Uterus (tissue), 4 donors: Measurements from ENCODE around the gene UBE2M. TPM values are rescaled to one million over a fixed set of nuclear protein-coding genes. Genes with fewer than 3 reads are reported as not detected.
"Not testable (repeated sequence)": the region's sequence is repeated elsewhere in the genome, so short reads cannot be mapped to it uniquely, and the experiment has no call there.

Experiments
- DNase-seq, 2 donors: peaks; one replicate each; pipeline ENCODE4 v3.0.0-alpha.2; 2019 to 2020
- H3K27ac ChIP-seq, 2 donors: fragments of 200-600 bp; sonication (generic); 1 replicate in 1 of 2; 2 replicates in 1 of 2; pipeline ENCODE4 v1.5.1; 2016 to 2018
- H3K27me3 ChIP-seq, 2 donors: fragments of 200-600 bp; sonication (generic); one replicate each; pipeline ENCODE4 v1.5.1; 2018 to 2019; ENCODE audit warnings: control low read depth in 1 of 2
- H3K36me3 ChIP-seq, 2 donors: fragments of 200-600 bp; sonication (generic); one replicate each; pipeline ENCODE4 v1.5.1; 2019; ENCODE audit warnings: control low read depth in 1 of 2
- H3K4me1 ChIP-seq, 2 donors: fragments of 200-600 bp; sonication (generic); one replicate each; pipeline ENCODE4 v1.5.1; 2018 to 2019; ENCODE audit warnings: control low read depth in 1 of 2
- H3K4me3 ChIP-seq, 2 donors: fragments of 200-600 bp; sonication (generic); 1 replicate in 1 of 2; 2 replicates in 1 of 2; pipeline ENCODE4 v1.5.1; 2018 to 2019; ENCODE audit warnings: mild to moderate bottlenecking in 1 of 2
- H3K9me3 ChIP-seq, 2 donors: fragments of 200-600 bp; sonication (generic); one replicate each; pipeline ENCODE4 v1.5.1; 2019; ENCODE audit warnings: control low read depth in 1 of 2
- CTCF ChIP-seq, 4 experiments: fragments of 200-600 bp in 2 of 4; fragments of 450-650 bp in 2 of 4; sonication (generic) in 2 of 4; IDR thresholded peaks; one replicate each; pipeline ENCODE4 v1.5.1; 2016 to 2019; ENCODE audit warnings: antibody characterized with exemption in 4 of 4, mild to moderate bottlenecking in 2 of 4, moderate library complexity in 1 of 4
- POLR2A ChIP-seq, 2 donors: fragments of 450-650 bp; IDR thresholded peaks; one replicate each; pipeline ENCODE4 v1.6.1; 2016; ENCODE audit warnings: antibody characterized with exemption in 2 of 2, mild to moderate bottlenecking in 1 of 2, moderate library complexity in 1 of 2
- intact Hi-C: fragments of 100-400 bp; cut with DNase I; formaldehyde crosslinking; loops from one replicate; pipeline ENCODE4 v1.15.1; 2023; ENCODE audit warnings: low total_unique reads
- total RNA-seq, 4 donors: library from RNA; depleted of rRNA in 3 of 4; stranded (reverse); fragments of >200 nt in 3 of 4; gene quantifications; one replicate each; pipeline versions ENCODE4 v1.1.0 to v1.2.4, GENCODE V29; 2014 to 2023
- donor health status: DM: yes; HTN: yes; CAD: no.

The UBE2M gene
- total RNA-seq, 4 donors from 2014 or later, result 6.1 to 63.7 (median 24.9) TPM

DNA sequence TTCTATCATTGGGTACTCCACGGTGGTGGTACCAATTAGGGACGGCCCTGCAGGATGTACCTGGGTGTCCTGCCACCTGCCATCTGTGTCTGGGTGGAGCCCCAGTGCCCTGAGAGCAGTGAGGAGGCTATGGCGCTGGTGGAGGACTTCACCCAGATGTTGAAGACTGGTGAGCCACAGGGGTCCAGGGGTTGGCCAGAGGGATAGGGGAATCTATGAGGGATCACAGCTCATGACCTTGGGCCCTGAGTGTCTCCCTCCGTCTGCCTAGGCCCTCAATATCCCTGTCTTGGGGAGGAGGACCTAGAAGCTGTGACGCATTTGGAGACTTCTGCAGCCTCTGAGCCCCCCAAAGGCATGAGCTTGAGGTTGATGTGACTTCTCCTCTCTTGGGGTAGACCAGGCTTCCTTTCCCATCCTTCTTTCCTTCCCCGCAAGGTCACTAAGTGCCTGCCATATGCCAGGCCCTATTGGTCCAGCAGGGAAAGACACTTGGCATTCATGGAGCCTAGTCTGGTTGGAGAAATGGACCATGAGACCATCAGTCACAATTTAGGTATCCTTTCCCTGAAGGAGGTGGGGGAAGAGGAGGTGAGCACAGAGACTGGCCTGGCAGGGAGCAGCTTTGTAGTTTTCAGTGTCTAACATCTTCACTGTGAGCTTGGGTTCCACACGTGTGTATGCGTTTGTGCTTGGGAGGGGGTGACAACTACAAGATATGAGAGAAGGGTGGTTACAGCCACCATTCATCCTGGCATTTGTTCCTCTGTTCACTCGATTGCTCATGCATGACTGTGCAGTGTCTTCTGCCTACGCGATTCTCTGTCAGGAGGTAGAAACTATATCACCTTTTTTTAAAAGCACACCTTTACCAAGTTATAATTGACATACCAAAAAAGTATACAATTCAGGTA, 19.9 kb upstream of the UBE2M start:
- intact Hi-C loops, result no loop called here
- H3K27ac ChIP-seq, result no peak overlapping the region

GRCh38 chr19:58577581-58577980, 19.2 kb upstream of the UBE2M start:
- DNase-seq, H3K27ac ChIP-seq, H3K4me1 ChIP-seq, H3K36me3 ChIP-seq, intact Hi-C loops, H3K9me3 ChIP-seq, H3K4me3 ChIP-seq, H3K27me3 ChIP-seq: not testable (repeated sequence)

More for the DNA sequence above, 19.9 kb upstream of the UBE2M start:
- DNase-seq, result peak in 1 of 2 donors; percentile 12
- no peaks in the 10 kb centered on the region for H3K9me3 ChIP-seq
- no peaks in the 10 kb centered on the region for H3K36me3 ChIP-seq
- H3K27me3 ChIP-seq, result no peaks in the 10 kb centered on the region
- H3K4me1 ChIP-seq, result peaks cover 0 to 4% of the 10 kb centered on the region in 2 donors
- H3K4me3 ChIP-seq, result no peak overlapping the region
- no peak for TF ChIP-seq POLR2A (IDR thresholded peaks at IDR 0.05)

- intact Hi-C loops, result no loop called here
- Histone ChIP-seq H3K27me3 (no peaks in the 10 kb centered on the region), H3K4me1 (no peaks in the 10 kb centered on the region), H3K36me3 (no peaks in the 10 kb centered on the region), H3K9me3 (no peaks in the 10 kb centered on the region), H3K4me3 (peak overlapping the region; percentile 80 to 90), H3K27ac (peak overlapping the region; percentile 88 to 97)
- DNase-seq, result peak; percentile 90 to 92
- TF ChIP-seq POLR2A (IDR thresholded peaks at IDR 0.05), result peak; percentile 33 to 76
- peak in 1 of 4 experiments; percentile 4 for TF ChIP-seq CTCF (IDR thresholded peaks at IDR 0.05)
Observed at GRCh38 chr19:58575183-58576041, 17.0 kb upstream of the UBE2M start.

DNA sequence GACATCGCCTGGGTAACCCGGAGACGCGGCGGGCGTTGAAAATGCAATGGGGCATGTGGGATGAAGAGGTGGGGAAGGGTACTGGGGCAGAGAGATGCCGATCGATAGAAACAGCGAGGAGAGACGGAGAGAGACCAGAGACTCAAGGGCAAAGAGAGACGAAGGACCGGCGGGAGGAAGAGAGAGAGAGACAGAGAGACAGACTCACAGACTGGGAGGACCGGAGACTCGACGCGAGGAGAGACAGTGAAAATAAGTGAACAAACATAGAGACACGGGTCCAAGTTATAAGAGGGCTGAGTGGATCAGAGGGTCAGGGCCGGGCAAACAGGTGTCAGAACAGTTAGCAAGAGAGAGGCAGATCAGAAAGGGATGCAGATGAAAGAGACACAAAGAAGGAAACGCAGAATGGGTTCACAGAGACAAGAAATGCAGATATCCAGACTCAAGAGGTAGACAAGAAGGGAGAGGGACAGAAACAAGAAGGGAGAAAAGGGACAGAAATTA, 15.3 kb upstream of the UBE2M start:
- intact Hi-C loops, result no loop called here
- peak overlapping the region; percentile 98 to 99 for H3K27ac ChIP-seq
- no peaks in the 10 kb centered on the region for H3K4me1 ChIP-seq
- H3K27me3 ChIP-seq, result no peaks in the 10 kb centered on the region
- H3K9me3 ChIP-seq, result no peaks in the 10 kb centered on the region
- peak overlapping the region; percentile 73 to 90 for H3K4me3 ChIP-seq
- TF ChIP-seq CTCF (IDR thresholded peaks at IDR 0.05) (no peak), POLR2A (IDR thresholded peaks at IDR 0.05) (no peak)
- no peak for DNase-seq
- H3K36me3 ChIP-seq, result no peaks in the 10 kb centered on the region

DNA sequence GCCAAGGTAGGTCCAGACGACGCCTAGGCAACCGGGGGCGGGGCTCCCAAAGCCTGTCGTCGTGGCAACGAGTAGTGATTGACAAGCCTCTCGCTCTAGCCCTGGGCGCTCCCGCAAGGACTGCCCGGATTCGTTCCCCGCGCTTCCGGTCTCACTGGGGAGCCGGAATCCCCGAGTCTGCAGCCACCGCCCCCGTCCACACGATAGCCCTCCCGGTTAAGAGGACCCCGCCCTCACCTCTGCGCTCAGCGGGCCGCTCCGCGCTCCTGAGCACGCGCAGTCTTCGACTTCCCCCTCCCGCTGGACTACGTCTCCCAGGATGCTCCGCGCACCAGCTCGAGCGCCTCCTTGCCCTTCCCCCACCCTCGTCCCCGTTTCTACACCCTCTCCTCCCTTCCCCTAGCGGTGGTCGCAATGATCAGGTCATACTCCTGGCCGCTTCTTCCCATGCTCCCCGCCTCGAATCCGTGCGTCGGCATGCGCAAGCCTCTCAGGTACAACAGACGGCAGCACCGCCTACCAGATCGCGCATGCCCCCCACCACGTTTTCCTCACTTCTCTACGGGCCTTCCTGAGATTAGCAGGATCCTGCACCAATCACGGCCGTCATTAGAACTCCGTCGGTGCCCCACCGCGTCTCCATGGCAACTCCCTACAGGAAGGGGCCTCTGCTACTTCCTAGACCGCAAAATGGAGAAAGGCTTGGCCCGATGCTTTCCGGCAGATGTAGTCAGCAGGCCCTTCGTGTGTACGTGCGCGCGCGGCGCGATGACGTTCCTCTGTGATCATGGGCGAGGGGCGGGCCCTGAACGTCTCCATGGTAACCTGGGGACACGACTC, 14.6 kb upstream of the UBE2M start, which contains the start of gene MZF1:
Gene MZF1, minus strand, starts transcription at position 518 of the 840 bp plus-strand sequence. CDS start 1,946 bp downstream, outside the sequence.
- intact Hi-C loops, result no loop called here
- Histone ChIP-seq H3K36me3 (no peaks in the 10 kb centered on the region), H3K9me3 (no peaks in the 10 kb centered on the region), H3K4me1 (no peaks in the 10 kb centered on the region), H3K4me3 (peak within 1 kb of the TSS; percentile 73 to 90), H3K27me3 (no peaks in the 10 kb centered on the region), H3K27ac (peak within 1 kb of the TSS; percentile 98 to 99)
- peak; percentile 99 to 100 for DNase-seq
- TF ChIP-seq POLR2A (IDR thresholded peaks at IDR 0.05), result peak in 1 of 2 donors; percentile 60
- peak in 3 of 4 experiments; percentile 11 to 50 (median 13) for TF ChIP-seq CTCF (IDR thresholded peaks at IDR 0.05)
